Sigmoid colon (tissue), 3 donors: ENCODE measurements around the gene SRBD1.

Experiments used
- CTCF ChIP-seq, 4 experiments: fragments of 450-650 bp in 3 of 4; fragments of 200-600 bp in 1 of 4; IDR thresholded peaks; one replicate each; pipeline ENCODE4 v1.5.1; 2016 to 2019; ENCODE audit warnings: antibody characterized with exemption in 4 of 4, mild to moderate bottlenecking in 3 of 4, moderate library complexity in 2 of 4
- POLR2A ChIP-seq, 2 donors: fragments of 450-650 bp; IDR thresholded peaks; one replicate each; pipeline ENCODE4 v1.6.1; 2016; ENCODE audit warnings: antibody characterized with exemption in 2 of 2, mild to moderate bottlenecking in 2 of 2, moderate library complexity in 2 of 2

GRCh38 chr2:45439788-45440773 is 171.0 kb downstream of the SRBD1 start:
- TF ChIP-seq CTCF (IDR thresholded peaks at IDR 0.05) (no peak), POLR2A (IDR thresholded peaks at IDR 0.05) (no peak)
